H1 (cell line): ENCODE results near the gene HOMER3. TPM values are rescaled to one million over a fixed set of nuclear protein-coding genes. Genes with fewer than 3 reads are reported as not detected.

Source experiments
- CTCF ChIA-PET: fragments of 300-600 bp; sonication (Branson Sonifier 250); formaldehyde crosslinking; loops from one replicate; lab custom pipeline; 2021; ENCODE audit not compliant: partially characterized antibody; lab: Charles Lee
- POLR2A ChIA-PET: fragments of 300-600 bp; sonication (Branson Sonifier 250); formaldehyde crosslinking; loops from one replicate; lab custom pipeline; 2021; ENCODE audit warnings: inconsistent platforms; ENCODE audit not compliant: partially characterized antibody; lab: Charles Lee
- DNase-seq, 2 experiments: peaks; one replicate each; pipeline versions ENCODE4 v3.0.0 to v3.0.0-alpha.2; 2010 to 2022; ENCODE audit warnings: low spot score in 2 of 2, low read depth in 1 of 2, mixed read lengths in 1 of 2
- FAIRE-seq: peaks from 2 replicates; lab custom pipeline; 2011; peaks lifted over from hg19 to GRCh38; lab: Jason Lieb, UNC
- H2AFZ ChIP-seq: 2 replicates; pipeline ENCODE4 v1.8.1; 2012; ENCODE audit warnings: low read length, inconsistent platforms
- H2AK5ac ChIP-seq: 2 replicates; pipeline ENCODE4 v1.6.1; 2013; ENCODE audit warnings: low read depth, low read length
- H2BK120ac ChIP-seq: replicated peaks from 2 replicates; pipeline ENCODE3; 2013; ENCODE audit warnings: low read depth, low read length, inconsistent platforms
- H2BK12ac ChIP-seq: 2 replicates; pipeline ENCODE4 v1.6.1; 2013; ENCODE audit warnings: low read depth, low read length
- H2BK15ac ChIP-seq: 2 replicates; pipeline ENCODE4 v1.6.1; 2013; ENCODE audit warnings: low read length
- H2BK20ac ChIP-seq: 2 replicates; pipeline ENCODE4 v1.6.1; 2013; ENCODE audit warnings: low read length
- H2BK5ac ChIP-seq: 2 replicates; pipeline ENCODE4 v1.6.1; 2013; ENCODE audit warnings: low read depth, low read length
- H3K14ac ChIP-seq: 2 replicates; pipeline ENCODE4 v1.6.1; 2013; ENCODE audit warnings: inconsistent platforms; ENCODE audit not compliant: insufficient read length
- H3K18ac ChIP-seq: 2 replicates; pipeline ENCODE4 v1.6.1; 2013; ENCODE audit warnings: low read length; ENCODE audit errors: extremely low read depth
- H3K23ac ChIP-seq: 2 replicates; pipeline ENCODE4 v1.6.1; 2013; ENCODE audit warnings: inconsistent platforms; ENCODE audit not compliant: insufficient read length
- H3K23me2 ChIP-seq: 2 replicates; pipeline ENCODE4 v1.6.1; 2013; ENCODE audit warnings: low read depth, low read length
- H3K27ac ChIP-seq: 2 replicates; pipeline ENCODE4 v1.6.1; 2011; ENCODE audit warnings: low read depth, low read length, inconsistent platforms
- H3K27me3 ChIP-seq, 4 experiments: replicated peaks in 1 of 4; 1 replicate in 1 of 4; 2 replicates in 3 of 4; pipeline versions ENCODE4 v1.6.1 to v1.8.1; 2011 to 2013; ENCODE audit warnings: low read length in 3 of 4, mild to moderate bottlenecking in 3 of 4, inconsistent platforms in 2 of 4, mixed read lengths in 2 of 4, moderate library complexity in 1 of 4; ENCODE audit not compliant: control insufficient read depth in 3 of 4, insufficient read depth in 3 of 4; ENCODE audit errors: extremely low read depth in 1 of 4
- H3K36me3 ChIP-seq, 4 experiments: 2 replicates each; pipeline versions ENCODE4 v1.6.1 to v1.8.1; 2011 to 2013; ENCODE audit warnings: mild to moderate bottlenecking in 4 of 4, low read length in 3 of 4, moderate library complexity in 2 of 4, control low read depth in 1 of 4, inconsistent platforms in 1 of 4; ENCODE audit not compliant: insufficient read depth in 4 of 4, control insufficient read depth in 2 of 4
- H3K4ac ChIP-seq: replicated peaks from 2 replicates; pipeline ENCODE3; 2013; ENCODE audit warnings: low read length, low read depth, mixed read lengths, inconsistent platforms; ENCODE audit not compliant: insufficient read length
- H3K4me1 ChIP-seq, 4 experiments: replicated peaks in 1 of 4; 1 replicate in 1 of 4; 2 replicates in 3 of 4; pipeline versions ENCODE4 v1.6.1 to v1.8.1; 2011 to 2013; ENCODE audit warnings: low read length in 3 of 4, inconsistent platforms in 2 of 4, mixed read lengths in 1 of 4; ENCODE audit not compliant: insufficient read depth in 4 of 4, control insufficient read depth in 3 of 4
- H3K4me2 ChIP-seq, 2 experiments: 2 replicates each; pipeline versions ENCODE4 v1.6.1 to v1.8.1; 2011 to 2013; ENCODE audit warnings: low read depth in 2 of 2, low read length in 2 of 2, control low read depth in 1 of 2, inconsistent platforms in 1 of 2, mild to moderate bottlenecking in 1 of 2; ENCODE audit not compliant: insufficient read depth in 1 of 2
- H3K4me3 ChIP-seq, 4 experiments: fragments of 200-600, 300-600 bp in 1 of 4; sonication (generic), shearing (Covaris generic), sonication (Bioruptor Twin) in 1 of 4; 2 replicates each; pipeline versions ENCODE4 v1.5.1 to v1.8.1; 2011 to 2016; ENCODE audit warnings: low read length in 4 of 4, low read depth in 3 of 4, control low read depth in 2 of 4, inconsistent platforms in 2 of 4, mild to moderate bottlenecking in 2 of 4, mixed read lengths in 1 of 4, moderate library complexity in 1 of 4; ENCODE audit not compliant: insufficient read depth in 2 of 4; ENCODE audit errors: extremely low read depth in 1 of 4
- H3K56ac ChIP-seq: replicated peaks from 2 replicates; pipeline ENCODE3; 2013; ENCODE audit warnings: low read depth, mild to moderate bottlenecking, mixed read lengths, low read length, inconsistent platforms; ENCODE audit not compliant: insufficient read length
- H3K79me1 ChIP-seq: 2 replicates; pipeline ENCODE4 v1.6.1; 2013; ENCODE audit warnings: low read depth, low read length, control low read depth
- H3K79me2 ChIP-seq, 2 experiments: 2 replicates each; pipeline versions ENCODE4 v1.6.1 to v1.8.1; 2012 to 2013; ENCODE audit warnings: low read length in 2 of 2, mild to moderate bottlenecking in 2 of 2, inconsistent platforms in 1 of 2; ENCODE audit not compliant: insufficient read depth in 2 of 2, control insufficient read depth in 1 of 2
- H3K9ac ChIP-seq, 4 experiments: replicated peaks in 1 of 4; 1 replicate in 1 of 4; 2 replicates in 3 of 4; pipeline versions ENCODE4 v1.6.1 to v1.8.1; 2011 to 2013; ENCODE audit warnings: low read depth in 3 of 4, low read length in 3 of 4, control low read depth in 2 of 4, mild to moderate bottlenecking in 2 of 4, moderate library complexity in 2 of 4, inconsistent platforms in 1 of 4; ENCODE audit errors: extremely low read depth in 1 of 4
- H3K9me3 ChIP-seq, 2 experiments: 2 replicates each; pipeline versions ENCODE4 v1.6.1 to v1.8.1; 2012 to 2013; ENCODE audit warnings: mild to moderate bottlenecking in 2 of 2, moderate library complexity in 2 of 2, control low read depth in 1 of 2, inconsistent platforms in 1 of 2, low read depth in 1 of 2, low read length in 1 of 2, mixed read lengths in 1 of 2; ENCODE audit not compliant: insufficient read depth in 2 of 2
- H4K20me1 ChIP-seq, 2 experiments: replicated peaks in 1 of 2; 2 replicates each; pipeline versions ENCODE3 to v1.8.1; 2011 to 2013; ENCODE audit warnings: inconsistent platforms in 2 of 2, low read length in 2 of 2, mild to moderate bottlenecking in 1 of 2; ENCODE audit not compliant: insufficient read depth in 2 of 2, control insufficient read depth in 1 of 2
- H4K5ac ChIP-seq: 2 replicates; pipeline ENCODE4 v1.6.1; 2013; ENCODE audit warnings: low read length, low read depth, mixed read lengths, inconsistent platforms; ENCODE audit not compliant: insufficient read length
- H4K8ac ChIP-seq: 2 replicates; pipeline ENCODE4 v1.8.0; 2013; ENCODE audit warnings: mild to moderate bottlenecking, moderate library complexity, low read length, inconsistent platforms; ENCODE audit not compliant: insufficient read depth; ENCODE audit errors: extremely low read depth
- H4K91ac ChIP-seq: replicated peaks from 2 replicates; pipeline ENCODE3; 2013; ENCODE audit warnings: low read length, mixed read lengths, inconsistent platforms; ENCODE audit not compliant: insufficient read length
- FOSL1 ChIP-seq: IDR thresholded peaks from 2 replicates; pipeline ENCODE4 v1.6.1; 2011; ENCODE audit warnings: mild to moderate bottlenecking, low read depth, low read length, moderate library complexity; ENCODE audit not compliant: insufficient read depth
- HDAC2 ChIP-seq, 2 experiments: fragments of 300-600 bp in 1 of 2; sonication (generic) in 1 of 2; IDR thresholded peaks; 2 replicates each; pipeline ENCODE4 v1.6.1; 2011 to 2012; ENCODE audit warnings: low read depth in 2 of 2, low read length in 2 of 2, mild to moderate bottlenecking in 2 of 2, moderate library complexity in 2 of 2, borderline replicate concordance in 1 of 2, inconsistent platforms in 1 of 2
- NRF1 ChIP-seq: IDR thresholded peaks from 2 replicates; pipeline ENCODE4 v1.6.1; 2011; ENCODE audit warnings: mild to moderate bottlenecking, low read depth, low read length, improper control_type of control experiment
- TAF7 ChIP-seq: optimal IDR thresholded peaks from 2 replicates; pipeline ENCODE3; 2011; ENCODE audit warnings: low read depth, mild to moderate bottlenecking, inconsistent platforms, low read length, moderate library complexity, borderline replicate concordance
- TBP ChIP-seq: IDR thresholded peaks from 2 replicates; pipeline ENCODE4 v1.6.1; 2011; ENCODE audit warnings: low read depth, low read length, improper control_type of control experiment
- WGBS, 2 experiments: shearing (Covaris generic) in 1 of 2; methylation state at CpG; one replicate each; pipeline versions ENCODE4 v1.1.6 to v1.1.7; 2013 to 2015; ENCODE audit warnings: low lambda C conversion rate in 2 of 2, mixed read lengths in 2 of 2, inconsistent platforms in 1 of 2, low coverage in 1 of 2, missing lambda C conversion rate in 1 of 2; ENCODE audit not compliant: insufficient replicate concordance in 2 of 2, insufficient coverage in 1 of 2, insufficient read length in 1 of 2; ENCODE audit errors: extremely low coverage in 1 of 2, missing lambda C conversion rate in 1 of 2; 5-methylcytosine and 5-hydroxymethylcytosine counted together
- polyA plus RNA-seq, 7 experiments: library from polyadenylated mRNA; depleted of rRNA in 3 of 7; stranded (reverse) in 5 of 7; unstranded in 2 of 7; fragments of >200 nt in 5 of 7; fragments of 200-250 nt in 2 of 7; gene quantifications; 1 replicate in 5 of 7; 2 replicates in 1 of 7; 4 replicates in 1 of 7; pipeline versions ENCODE4 v1.2.1 to v1.2.3, GENCODE V29; 2011 to 2013; ENCODE audit warnings: missing spikeins in 2 of 7, mixed read lengths in 2 of 7
- total RNA-seq: library from RNA; stranded (reverse); fragmentation: NEBNext Ultra II Directional; extraction: Animal tissue kit (Norgen Biotek cat#: 25700); gene quantifications from 2 replicates; pipeline ENCODE4 v1.2.1, GENCODE V29; 2021
- TF ChIP-seq, protein P1 (sequence below): IDR thresholded peaks from 2 replicates; pipeline ENCODE4 v1.6.1; 2012; ENCODE audit warnings: inconsistent platforms

HOMER3 gene
- total and polyA plus RNA-seq, 2 of the 8 experiments (the other 6 are each of a cell fraction or from before 2014, with no cell fraction given): 28.3 to 41.6 TPM

DNA sequence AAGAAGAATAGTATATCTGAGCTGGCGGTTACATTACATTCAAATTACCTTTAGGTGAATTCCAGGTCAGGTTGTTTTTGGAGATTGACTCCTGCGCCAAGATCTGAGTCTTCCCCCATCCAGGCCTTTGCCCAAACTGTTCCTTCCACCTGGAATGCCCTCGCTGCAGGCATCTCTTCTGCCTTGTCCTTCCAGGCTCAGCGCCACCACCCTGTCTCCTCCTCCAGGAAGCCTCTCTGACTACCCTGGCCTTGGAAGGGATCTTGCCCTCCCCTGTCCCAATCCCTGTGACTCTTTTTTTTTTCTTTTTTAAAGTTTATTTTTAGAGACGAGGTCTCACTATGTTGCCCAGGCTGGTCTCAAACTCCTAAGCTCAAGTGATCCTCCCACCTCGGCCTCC lies 1.7 kb upstream of the HOMER3 start:
- H2BK120ac ChIP-seq: no peak overlapping the region
- H3K4ac ChIP-seq: no peak overlapping the region
- ChIA-PET POLR2A (interaction anchor here (0.5 to 2.2 kb wide), 9 partner anchors 8 to 193 kb away, joined by 3 to 8 read pairs (median 3); no protein-coding TSS in a partner anchor), CTCF (interaction anchor here (1.1 to 1.3 kb wide), 2 partner anchors 42 to 44 kb away, joined by 3 read pairs; no protein-coding TSS in a partner anchor)
- H3K4me1 ChIP-seq: peaks cover 5 to 18% (median 9%) of the 10 kb centered on the region in 4 experiments
- H3K79me2 ChIP-seq: peaks cover 0 to 5% of the 10 kb centered on the region in 2 experiments; a peak in 1 of 4 replicates
- H2AFZ ChIP-seq: no peak overlapping the region
- DNase-seq: no peak
- peaks cover under 1 to 14% (median 4%) of the 10 kb centered on the region in 4 experiments; a peak in 4 of 8 replicates for H3K36me3 ChIP-seq
- H3K18ac ChIP-seq: no peak overlapping the region
- no peak overlapping the region for H3K23ac ChIP-seq
- no peak overlapping the region for H3K4me3 ChIP-seq
- H3K79me1 ChIP-seq: peaks cover 3% of the 10 kb centered on the region; the same call in 1 of the 2 replicates
- no peak overlapping the region for H4K5ac ChIP-seq
- H3K14ac ChIP-seq: no peak overlapping the region
- no peaks in the 10 kb centered on the region for H3K27me3 ChIP-seq
- 81% methylated on average over 6 of the region's 6 CpGs; no CpG with 5 or more reads in 1 of the 2 experiments for WGBS, 2 experiments
- H4K20me1 ChIP-seq: peaks cover 1 to 2% of the 10 kb centered on the region in 2 experiments
- H3K4me2 ChIP-seq: no peak overlapping the region
- no peak overlapping the region for H3K56ac ChIP-seq
- no peak overlapping the region for H3K27ac ChIP-seq
- H4K8ac ChIP-seq: no peak overlapping the region
- H3K9ac ChIP-seq: no peak overlapping the region
- H2BK20ac ChIP-seq: no peak overlapping the region
- H2BK15ac ChIP-seq: no peak overlapping the region
- FAIRE-seq: no peak
- no peak overlapping the region for H2BK12ac ChIP-seq
- H4K91ac ChIP-seq: no peak overlapping the region
- H2AK5ac ChIP-seq: no peak overlapping the region
- H2BK5ac ChIP-seq: no peak overlapping the region
- peaks cover 10% of the 10 kb centered on the region; the same call in 1 of the 2 replicates for H3K23me2 ChIP-seq
- H3K9me3 ChIP-seq: no peaks in the 10 kb centered on the region
- TF ChIP-seq, protein P1, sequence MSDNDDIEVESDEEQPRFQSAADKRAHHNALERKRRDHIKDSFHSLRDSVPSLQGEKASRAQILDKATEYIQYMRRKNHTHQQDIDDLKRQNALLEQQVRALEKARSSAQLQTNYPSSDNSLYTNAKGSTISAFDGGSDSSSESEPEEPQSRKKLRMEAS: no peak
- TF ChIP-seq FOSL1 (no peak), HDAC2 (IDR thresholded peaks at IDR 0.05; ENCODE audit: borderline replicate concordance in 1 of 2, low read depth in 2 of 2, low read length in 2 of 2) (no peak), TBP (no peak), TAF7 (no peak), NRF1 (no peak)
